ENCODE measurements around the gene RMP24.
"Not testable (repeated sequence)": the region's sequence is repeated elsewhere in the genome, so short reads cannot be mapped to it uniquely, and the experiment has no call there.

Gene RMP24

GRCh38 chr18:35968278-35968880 lies 4.1 kb upstream of the RMP24 start:
- DNase-seq, result no peak

DNA sequence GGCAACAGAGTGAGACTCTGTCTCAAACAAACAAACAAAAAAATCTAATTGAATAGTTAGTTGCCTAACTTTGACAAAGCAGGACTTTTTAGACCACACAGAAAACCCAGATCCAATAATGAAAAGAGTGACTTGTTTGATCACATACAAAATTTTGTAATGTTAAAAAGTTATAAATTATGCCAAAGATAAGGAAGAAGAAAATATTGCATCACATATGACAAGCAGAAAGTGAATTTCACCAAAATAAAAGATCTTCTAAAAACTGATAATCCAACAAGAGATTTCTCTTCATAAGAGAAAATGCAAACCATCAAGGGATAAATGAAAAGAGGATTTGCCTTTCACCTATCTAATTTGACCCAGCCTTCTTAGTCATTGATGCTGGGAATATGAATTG lies 2.8 kb upstream of the RMP24 start:
- DNase-seq, result no peak

GRCh38 chr18:35971661-35972196 lies 750 bp upstream of the RMP24 start:
- no peak for DNase-seq

- DNase-seq, result no peak
Observed at GRCh38 chr18:35973650-35974049, 1.2 kb downstream of the RMP24 start.

DNA sequence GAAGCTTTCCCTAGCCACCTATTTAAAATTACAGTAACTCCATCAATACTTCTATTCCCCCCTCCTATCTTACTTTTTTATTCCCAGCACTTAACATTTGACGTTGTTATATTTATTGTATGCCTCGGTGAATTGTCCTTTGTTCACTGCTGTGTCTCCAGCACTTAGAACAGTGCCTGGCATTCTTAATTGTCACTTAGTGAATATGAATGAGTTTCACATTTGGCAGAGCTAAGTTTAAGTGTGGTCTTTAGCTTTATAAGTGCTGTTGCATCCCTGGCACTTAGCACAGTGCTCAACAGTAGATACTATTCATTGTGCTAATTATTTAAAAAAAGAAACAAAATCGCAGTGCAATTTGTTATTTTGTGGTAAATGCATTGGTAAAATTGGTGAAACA lies 1.7 kb downstream of the RMP24 start:
- DNase-seq, result no peak

GRCh38 chr18:35979112-35979511 lies 6.6 kb downstream of the RMP24 start:
- no peak for DNase-seq

DNA sequence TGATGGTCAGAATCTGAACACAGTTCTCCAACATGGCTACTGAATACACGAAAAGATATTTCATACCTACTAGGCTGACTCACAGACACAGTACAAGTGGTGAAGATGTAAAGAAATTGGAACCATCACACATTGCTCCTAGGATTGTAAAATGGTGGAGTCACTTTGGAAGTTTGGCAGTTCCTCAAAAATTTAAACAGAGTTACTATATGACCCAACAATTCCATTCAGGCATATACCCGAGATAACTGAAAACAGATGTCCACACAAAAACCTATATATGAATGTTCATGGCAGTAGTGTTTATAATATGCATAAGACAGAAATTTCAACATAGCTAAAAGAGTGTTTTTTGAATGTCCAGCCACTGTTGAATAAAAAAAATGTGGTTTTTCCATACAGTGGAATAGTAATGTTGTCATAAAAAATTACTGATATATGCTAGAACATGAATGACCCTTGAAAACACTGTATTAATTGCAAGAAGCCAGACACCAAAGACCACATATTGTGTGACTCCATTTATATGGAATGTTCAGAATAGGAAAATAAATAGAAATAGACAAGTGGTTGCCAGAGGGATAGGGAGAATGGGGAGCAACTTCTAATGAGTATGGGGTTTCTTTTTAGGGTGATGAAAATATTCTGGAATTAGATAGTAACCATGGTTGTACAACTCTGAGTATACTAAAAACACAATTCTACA lies 10.1 kb downstream of the RMP24 start:
- DNase-seq, result no peak

DNA sequence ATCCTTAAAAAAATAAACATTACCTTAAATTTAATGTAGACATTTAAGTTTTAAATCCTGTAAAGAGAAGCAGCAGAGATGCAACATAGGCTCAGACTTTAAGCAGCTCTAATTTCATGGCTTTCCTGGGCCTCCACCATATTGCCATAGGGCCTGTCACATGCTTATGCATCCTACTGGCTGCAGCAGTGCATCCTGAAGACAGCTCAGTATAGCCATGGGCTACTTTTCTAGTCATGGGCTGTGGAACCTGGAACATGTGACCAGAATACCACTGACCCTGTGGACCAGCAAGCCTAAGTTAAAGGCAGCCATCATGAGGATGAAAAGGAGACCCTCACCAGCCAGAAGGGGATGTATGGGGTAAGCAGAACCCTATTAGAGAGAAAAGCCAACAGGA lies 10.7 kb downstream of the RMP24 start:
- DNase-seq, result no peak

DNA sequence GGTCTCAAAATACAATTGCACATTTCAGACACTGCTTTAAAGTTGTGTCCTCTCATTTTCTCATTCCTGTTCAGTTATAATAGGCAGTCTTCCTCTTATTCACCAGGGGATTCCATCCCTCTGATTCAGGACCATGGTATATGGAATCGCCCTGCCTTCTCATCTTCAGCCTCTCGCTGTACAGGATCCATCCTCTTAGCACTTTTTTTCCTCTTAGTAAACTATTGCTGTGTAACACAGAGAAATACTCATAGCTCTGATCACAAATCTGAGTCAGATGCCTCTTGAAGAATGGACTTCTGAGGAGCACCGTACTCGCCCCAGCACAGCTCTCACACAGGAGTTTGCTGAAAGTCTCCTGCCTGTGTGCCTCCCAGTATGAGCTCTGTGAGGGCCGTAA lies 11.3 kb downstream of the RMP24 start:
- no peak for DNase-seq

- no peak for DNase-seq
Observed at GRCh38 chr18:35991696-35992095, 19.2 kb downstream of the RMP24 start.

DNA sequence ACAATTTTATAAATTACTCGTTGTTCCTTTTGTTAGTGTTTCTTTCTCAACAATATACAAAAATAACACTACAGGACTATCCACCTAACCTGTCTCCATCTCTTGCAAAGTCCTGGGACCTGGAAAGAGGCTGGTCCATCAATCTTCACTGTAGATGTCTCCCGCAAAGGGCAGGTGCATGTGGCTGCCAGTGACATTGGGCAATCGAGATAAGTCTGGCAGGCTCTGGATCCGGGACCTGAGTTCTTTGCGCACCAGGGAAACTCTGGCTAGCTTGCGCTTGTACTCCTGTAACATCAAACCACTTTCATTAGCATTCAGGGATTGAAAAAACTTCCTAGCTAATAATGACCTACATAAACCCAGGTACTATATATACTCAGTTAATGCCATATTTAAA lies 20.5 kb downstream of the RMP24 start:
- DNase-seq, result no peak

GRCh38 chr18:35998967-35999366 lies 26.5 kb downstream of the RMP24 start:
- DNase-seq, result no peak

DNA sequence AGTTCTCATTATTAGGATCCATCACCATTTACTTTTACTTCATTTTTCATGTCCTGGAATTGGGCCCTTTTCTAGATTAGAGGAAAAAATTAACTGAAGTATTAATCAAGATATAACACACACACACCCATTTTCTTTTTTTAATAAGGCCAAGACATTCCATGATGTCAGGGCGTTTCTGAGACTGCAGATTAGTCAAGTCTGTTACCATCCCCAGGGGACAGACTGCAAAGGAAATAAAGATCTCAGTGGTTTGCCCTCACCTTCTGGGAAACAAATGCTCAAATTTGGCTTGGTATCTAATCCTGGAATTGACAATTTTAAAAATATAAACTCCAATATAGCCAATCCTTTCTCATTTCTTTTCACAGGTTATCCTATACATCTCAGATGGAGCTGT lies 27.4 kb downstream of the RMP24 start:
- no peak for DNase-seq

GRCh38 chr18:36006997-36007396 lies 34.5 kb downstream of the RMP24 start:
- no peak for DNase-seq

GRCh38 chr18:36009214-36009613 lies 36.7 kb downstream of the RMP24 start:
- DNase-seq, result no peak

DNA sequence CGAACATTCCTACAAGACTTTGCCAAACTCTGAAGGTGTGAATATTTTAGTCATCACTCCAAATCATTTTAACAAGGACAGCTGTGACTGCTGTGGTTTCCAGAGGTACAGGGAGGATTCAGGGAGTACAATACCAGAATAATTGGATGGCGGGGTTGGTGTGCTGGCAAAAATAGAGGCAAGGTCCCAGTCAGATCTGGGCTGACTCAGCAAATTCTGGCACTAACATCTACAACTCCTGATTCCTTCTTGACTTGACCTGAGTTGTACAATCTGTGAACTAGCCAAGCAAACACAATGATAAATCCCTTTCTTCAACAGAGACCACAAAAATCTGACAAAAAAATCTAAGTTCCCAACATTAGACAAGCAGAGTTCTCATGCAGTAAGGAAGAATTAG lies 40.4 kb downstream of the RMP24 start:
- no peak for DNase-seq

- no peak for DNase-seq
Observed at GRCh38 chr18:36015629-36016028, 43.1 kb downstream of the RMP24 start.

DNA sequence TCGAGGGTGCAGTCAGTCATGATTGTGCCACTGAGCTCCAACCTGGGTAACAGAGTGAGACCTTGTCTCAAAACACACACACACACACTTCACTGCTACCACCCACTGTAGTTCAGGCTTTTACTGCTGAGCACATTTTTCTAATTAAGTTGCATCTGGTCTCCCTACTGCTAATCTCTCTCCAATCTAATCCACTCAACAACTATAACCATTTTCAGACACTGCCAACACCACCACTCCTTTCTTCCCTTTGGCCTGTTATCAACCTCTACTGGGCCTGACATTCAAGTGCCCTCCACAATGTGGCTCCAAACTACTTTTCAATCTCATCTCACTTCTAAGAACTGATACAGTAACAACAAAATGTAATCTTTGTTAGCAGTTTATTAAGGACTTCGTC lies 44.8 kb downstream of the RMP24 start:
- DNase-seq, result no peak

GRCh38 chr18:36020174-36020711 lies 47.8 kb downstream of the RMP24 start:
- no peak for DNase-seq

- DNase-seq, result no peak
Observed at GRCh38 chr18:36023336-36023735, 50.9 kb downstream of the RMP24 start.

- DNase-seq, result not testable (repeated sequence)
Observed at GRCh38 chr18:36024241-36024640, 51.8 kb downstream of the RMP24 start.

DNA sequence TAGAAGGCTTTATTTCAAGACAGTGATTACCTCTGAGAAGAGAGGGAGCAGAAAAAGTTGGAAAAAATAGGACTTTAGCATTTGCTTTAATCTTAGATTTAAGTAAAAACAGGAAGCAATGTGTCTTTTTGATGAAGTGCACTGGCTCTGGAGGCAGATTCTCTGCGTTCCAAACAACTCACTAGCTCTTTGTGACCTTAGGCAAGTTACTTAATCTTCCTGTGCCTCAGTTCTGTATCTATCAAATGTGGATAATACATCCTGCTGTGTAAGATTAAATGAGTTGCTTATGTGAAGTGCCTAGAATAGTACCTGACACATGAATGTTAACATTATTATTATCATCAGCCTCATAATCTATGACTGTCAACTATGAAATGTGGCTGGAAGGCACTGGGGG lies 52.5 kb downstream of the RMP24 start:
- DNase-seq, result no peak

DNA sequence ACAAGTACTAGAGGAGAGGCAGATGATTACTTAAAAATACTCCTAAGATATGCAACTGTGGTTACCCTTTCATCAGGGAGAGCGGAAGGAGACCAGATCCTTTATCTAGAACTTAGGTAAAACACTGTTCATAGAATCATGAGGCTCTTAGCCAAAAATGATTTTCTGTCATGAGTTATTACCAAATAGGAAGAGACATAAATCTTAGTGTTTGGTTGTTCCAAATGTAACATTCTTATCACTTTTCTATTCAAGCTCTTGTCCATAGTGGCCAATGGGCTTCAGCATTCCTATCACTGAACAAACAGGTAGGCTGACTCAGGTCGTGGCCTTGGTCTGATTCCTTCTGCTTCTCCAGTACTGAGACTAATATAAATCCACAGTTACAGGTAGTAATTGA lies 56.4 kb downstream of the RMP24 start:
- no peak for DNase-seq
